KMS-11 (cell line): Measurements from ENCODE around the gene ADGRF4.

Experiments used
- H2AFZ ChIP-seq: fragments of 200-600 bp; sonication (generic); 2 replicates; pipeline ENCODE4 v1.6.1; 2016; ENCODE audit warnings: antibody characterized with exemption, mixed run types, low read depth
- H3K27ac ChIP-seq: fragments of 200-600 bp; sonication (generic); 2 replicates; pipeline ENCODE4 v1.6.1; 2016; ENCODE audit warnings: mild to moderate bottlenecking, mixed run types
- H3K27me3 ChIP-seq: fragments of 200-600 bp; sonication (generic); 2 replicates; pipeline ENCODE4 v1.6.1; 2017; ENCODE audit warnings: mild to moderate bottlenecking, low read depth, mixed run types, moderate library complexity; ENCODE audit not compliant: insufficient read depth
- H3K36me3 ChIP-seq: fragments of 200-600 bp; sonication (generic); 2 replicates; pipeline ENCODE4 v1.6.1; 2017; ENCODE audit warnings: mild to moderate bottlenecking, mixed run types; ENCODE audit not compliant: insufficient read depth
- H3K4me1 ChIP-seq: fragments of 200-600 bp; sonication (generic); 2 replicates; pipeline ENCODE4 v1.6.1; 2016; ENCODE audit warnings: mild to moderate bottlenecking, low read depth, mixed run types; ENCODE audit not compliant: poor library complexity, severe bottlenecking
- H3K4me2 ChIP-seq: fragments of 200-600 bp; sonication (generic); 2 replicates; pipeline ENCODE4 v1.7.0; 2016; ENCODE audit warnings: mild to moderate bottlenecking, mixed run types
- H3K4me3 ChIP-seq: fragments of 200-600 bp; sonication (generic); IDR thresholded peaks from 2 replicates; pipeline ENCODE4 v1.6.1; 2017; ENCODE audit warnings: low read depth, low read length, mixed read lengths; ENCODE audit not compliant: insufficient read depth
- H3K79me2 ChIP-seq: fragments of 200-600 bp; sonication (generic); 2 replicates; pipeline ENCODE4 v1.6.1; 2016; ENCODE audit warnings: low read depth, mixed run types; ENCODE audit not compliant: insufficient read depth
- H3K9ac ChIP-seq: fragments of 200-600 bp; sonication (generic); 2 replicates; pipeline ENCODE4 v1.6.1; 2016; ENCODE audit warnings: mild to moderate bottlenecking, mixed run types
- H4K20me1 ChIP-seq: fragments of 200-600 bp; sonication (generic); 2 replicates; pipeline ENCODE4 v1.6.1; 2016; ENCODE audit warnings: mild to moderate bottlenecking, mixed run types; ENCODE audit not compliant: insufficient read depth
- TF ChIP-seq, protein P1 (sequence below): fragments of 200-600 bp; sonication (generic); conservative IDR thresholded peaks from 2 replicates; pipeline ENCODE4 v1.6.1; 2017; ENCODE audit warnings: low read depth, mild to moderate bottlenecking, antibody characterized with exemption, low read length, moderate library complexity, mixed read lengths

Gene ADGRF4

DNA sequence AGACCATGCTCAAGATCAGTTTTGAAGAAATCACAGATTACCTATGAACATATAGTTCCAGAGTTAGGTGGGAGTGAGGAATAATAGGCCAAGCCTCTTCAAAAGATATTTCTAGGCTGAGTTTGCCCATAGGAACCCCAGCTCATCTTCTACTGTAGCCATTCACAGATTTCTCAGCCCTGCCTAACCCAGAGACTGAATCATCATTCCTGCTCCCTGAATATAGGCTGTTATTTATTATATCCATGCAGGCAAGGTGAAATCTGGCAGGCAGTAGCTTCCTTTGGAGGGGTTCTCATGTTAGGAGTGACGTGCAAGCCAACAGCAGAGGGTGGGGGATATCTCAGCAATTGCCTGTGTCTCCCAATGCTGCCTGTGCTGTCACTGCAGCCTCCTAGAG, 25.6 kb upstream of the ADGRF4 start:
- TF ChIP-seq, protein P1, sequence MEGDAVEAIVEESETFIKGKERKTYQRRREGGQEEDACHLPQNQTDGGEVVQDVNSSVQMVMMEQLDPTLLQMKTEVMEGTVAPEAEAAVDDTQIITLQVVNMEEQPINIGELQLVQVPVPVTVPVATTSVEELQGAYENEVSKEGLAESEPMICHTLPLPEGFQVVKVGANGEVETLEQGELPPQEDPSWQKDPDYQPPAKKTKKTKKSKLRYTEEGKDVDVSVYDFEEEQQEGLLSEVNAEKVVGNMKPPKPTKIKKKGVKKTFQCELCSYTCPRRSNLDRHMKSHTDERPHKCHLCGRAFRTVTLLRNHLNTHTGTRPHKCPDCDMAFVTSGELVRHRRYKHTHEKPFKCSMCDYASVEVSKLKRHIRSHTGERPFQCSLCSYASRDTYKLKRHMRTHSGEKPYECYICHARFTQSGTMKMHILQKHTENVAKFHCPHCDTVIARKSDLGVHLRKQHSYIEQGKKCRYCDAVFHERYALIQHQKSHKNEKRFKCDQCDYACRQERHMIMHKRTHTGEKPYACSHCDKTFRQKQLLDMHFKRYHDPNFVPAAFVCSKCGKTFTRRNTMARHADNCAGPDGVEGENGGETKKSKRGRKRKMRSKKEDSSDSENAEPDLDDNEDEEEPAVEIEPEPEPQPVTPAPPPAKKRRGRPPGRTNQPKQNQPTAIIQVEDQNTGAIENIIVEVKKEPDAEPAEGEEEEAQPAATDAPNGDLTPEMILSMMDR = no peak
- no peaks in the 10 kb centered on the region for H4K20me1 ChIP-seq
- H3K9ac ChIP-seq = no peak overlapping the region
- no peaks in the 10 kb centered on the region for H3K27me3 ChIP-seq
- H3K27ac ChIP-seq = no peak overlapping the region
- H3K4me2 ChIP-seq = no peak overlapping the region
- no peaks in the 10 kb centered on the region for H3K36me3 ChIP-seq
- no peak overlapping the region for H2AFZ ChIP-seq
- H3K4me1 ChIP-seq = no peaks in the 10 kb centered on the region
- H3K4me3 ChIP-seq = no peak overlapping the region
- no peaks in the 10 kb centered on the region for H3K79me2 ChIP-seq

DNA sequence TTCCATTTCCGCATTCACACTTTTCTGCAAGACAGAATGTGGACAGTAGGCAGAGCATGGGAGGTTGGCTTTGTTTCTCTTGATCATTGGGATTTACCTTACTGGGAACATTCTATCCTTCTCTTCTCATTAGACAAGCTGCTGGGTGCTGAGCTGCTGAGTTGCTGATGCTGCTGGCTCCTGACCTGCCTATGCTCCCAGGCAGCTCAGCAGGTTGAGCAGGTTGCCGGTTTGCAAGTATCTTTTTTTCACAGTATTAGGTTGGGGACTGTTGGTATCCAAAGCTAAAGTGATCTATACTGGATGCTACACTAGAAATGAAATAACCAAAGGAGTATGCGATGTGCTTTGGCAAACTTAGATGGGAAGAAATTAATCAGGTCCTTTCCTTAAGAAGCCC, 23.7 kb upstream of the ADGRF4 start:
- no peak overlapping the region for H3K4me2 ChIP-seq
- H3K36me3 ChIP-seq = no peaks in the 10 kb centered on the region
- H3K27me3 ChIP-seq = no peaks in the 10 kb centered on the region
- no peaks in the 10 kb centered on the region for H4K20me1 ChIP-seq
- no peaks in the 10 kb centered on the region for H3K4me1 ChIP-seq
- no peak overlapping the region for H2AFZ ChIP-seq
- no peaks in the 10 kb centered on the region for H3K79me2 ChIP-seq
- no peak overlapping the region for H3K27ac ChIP-seq
- TF ChIP-seq, protein P1 = no peak
- no peak overlapping the region for H3K4me3 ChIP-seq
- H3K9ac ChIP-seq = no peak overlapping the region

DNA sequence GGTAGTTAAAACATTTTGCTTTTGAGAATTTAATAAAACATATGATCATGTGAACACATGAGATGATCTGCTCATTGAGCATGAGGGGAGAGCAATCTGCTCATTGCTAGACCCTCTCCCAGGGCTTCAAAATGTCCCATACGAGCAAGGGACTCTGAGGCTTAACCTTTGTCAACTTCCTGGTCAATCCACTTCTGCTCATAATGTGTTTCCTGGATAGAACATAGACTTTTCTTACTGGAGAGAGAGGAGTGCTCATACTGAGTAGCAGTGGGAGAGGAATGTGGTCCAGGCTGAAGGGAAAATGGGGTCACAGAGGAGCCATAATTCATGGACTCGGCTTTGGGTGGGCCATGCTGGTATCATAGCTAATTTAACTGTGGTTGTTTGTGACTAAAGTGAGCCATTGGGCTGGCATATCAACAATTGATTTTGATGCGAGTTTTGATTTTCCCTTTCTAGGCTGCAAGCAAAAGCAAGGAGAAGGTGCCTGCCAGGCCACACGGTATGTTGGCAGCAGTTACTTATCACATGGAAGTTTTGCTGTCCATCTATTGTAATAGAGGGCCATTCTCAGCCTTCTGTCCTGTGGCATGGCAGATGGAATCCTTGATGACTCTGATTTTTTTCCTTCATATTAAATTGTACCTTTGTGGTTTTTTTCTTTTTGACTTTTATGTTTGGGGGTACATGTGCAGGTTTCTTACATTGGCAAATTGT, 20.8 kb upstream of the ADGRF4 start:
- no peak overlapping the region for H3K4me2 ChIP-seq
- H4K20me1 ChIP-seq = no peaks in the 10 kb centered on the region
- no peaks in the 10 kb centered on the region for H3K36me3 ChIP-seq
- H3K27ac ChIP-seq = no peak overlapping the region
- no peak overlapping the region for H3K4me3 ChIP-seq
- H3K9ac ChIP-seq = no peak overlapping the region
- H3K79me2 ChIP-seq = no peaks in the 10 kb centered on the region
- no peaks in the 10 kb centered on the region for H3K4me1 ChIP-seq
- no peaks in the 10 kb centered on the region for H3K27me3 ChIP-seq
- TF ChIP-seq, protein P1 = no peak
- no peak overlapping the region for H2AFZ ChIP-seq

DNA sequence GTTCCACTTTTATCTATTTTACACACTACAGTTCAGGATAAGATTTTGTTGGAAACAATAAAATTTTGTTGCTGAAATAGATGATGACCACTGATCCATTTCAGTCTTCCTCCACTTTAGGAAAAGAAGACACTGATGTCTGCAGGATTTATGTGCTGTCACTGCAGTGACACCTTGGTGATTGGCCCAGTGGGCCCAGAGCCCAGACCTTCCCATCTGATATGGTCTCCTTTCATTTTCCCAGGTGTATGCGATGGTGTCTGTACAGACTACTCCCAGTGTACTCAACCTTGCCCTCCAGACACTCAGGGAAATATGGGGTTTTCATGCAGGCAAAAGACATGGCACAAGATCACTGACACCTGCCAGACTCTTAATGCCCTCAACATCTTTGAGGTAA, 19.6 kb upstream of the ADGRF4 start:
- Histone ChIP-seq H3K4me2 (no peak overlapping the region), H3K79me2 (no peaks in the 10 kb centered on the region), H3K9ac (no peak overlapping the region), H3K4me3 (no peak overlapping the region), H4K20me1 (no peaks in the 10 kb centered on the region), H3K36me3 (no peaks in the 10 kb centered on the region), H3K27ac (no peak overlapping the region), H2AFZ (no peak overlapping the region), H3K4me1 (no peaks in the 10 kb centered on the region), H3K27me3 (no peaks in the 10 kb centered on the region)
- TF ChIP-seq, protein P1 = no peak
